ENCODE data around the gene STX8.

The STX8 gene

DNA sequence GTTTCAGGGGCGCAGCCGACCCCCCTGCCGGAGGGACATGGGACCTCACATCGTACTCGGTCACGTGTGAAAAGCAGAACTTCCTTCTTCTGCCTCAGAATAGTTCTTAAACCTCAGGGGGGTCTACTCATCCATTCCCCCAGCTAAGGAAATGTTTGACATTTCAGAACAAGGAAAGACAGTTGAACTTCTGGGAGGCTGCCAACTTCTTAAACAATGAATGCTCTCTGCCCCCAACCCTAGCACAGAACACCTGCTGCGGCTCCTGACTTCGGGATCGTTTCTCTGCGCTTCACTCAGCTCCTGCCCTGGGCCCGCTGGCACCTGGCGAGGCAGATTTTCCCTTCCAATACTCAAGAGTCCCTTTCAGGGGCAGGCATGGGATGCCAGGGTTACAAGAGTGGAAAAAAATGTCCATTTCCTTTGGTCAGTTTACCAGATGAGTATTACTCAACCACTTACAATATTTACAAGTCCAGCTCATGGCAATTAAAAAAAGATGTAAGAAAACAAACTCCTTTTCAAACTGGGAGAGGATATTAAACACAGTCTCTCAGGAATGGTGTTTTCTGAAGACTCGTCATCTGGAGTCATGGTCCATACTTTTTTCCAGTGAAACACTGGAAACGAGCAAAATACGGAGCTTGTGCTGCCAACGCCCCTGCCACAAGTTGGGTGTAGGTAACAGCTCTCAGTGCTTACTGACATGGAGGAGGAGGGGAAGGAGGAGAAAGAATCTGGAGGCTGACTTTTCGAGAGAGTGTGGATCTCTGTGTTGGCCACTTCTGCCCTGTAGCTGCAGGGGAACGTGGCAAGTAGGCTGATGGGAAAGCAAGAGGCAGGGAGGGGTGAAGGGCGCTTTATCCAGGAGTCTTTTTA, 318.6 kb downstream of the STX8 start:
- DNase-seq, result no peak

- no peak for DNase-seq
Measured at GRCh38 chr17:9256361-9256750, 319.3 kb downstream of the STX8 start.

DNA sequence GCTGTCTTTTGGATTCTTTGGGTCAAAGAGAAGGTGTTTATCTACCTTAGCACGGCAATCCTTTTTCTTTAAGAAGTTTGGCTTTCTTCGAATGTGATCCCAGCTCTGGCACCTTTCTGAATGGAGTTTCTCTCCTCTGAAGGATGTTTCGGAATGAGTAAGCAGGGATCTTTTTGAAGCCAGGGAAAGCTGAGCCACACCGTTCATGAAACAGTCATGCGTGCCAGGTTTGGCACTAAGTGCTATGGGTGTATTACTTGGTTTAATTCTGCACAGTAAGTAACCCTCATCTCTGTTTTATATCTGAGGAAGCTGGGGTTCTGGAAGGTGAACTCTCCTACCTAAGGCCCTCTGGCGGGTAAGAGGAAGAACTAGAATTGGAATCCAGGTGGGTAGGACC, 319.8 kb downstream of the STX8 start:
- DNase-seq, result no peak

- DNase-seq, result no peak
Measured at GRCh38 chr17:9254841-9255240, 320.8 kb downstream of the STX8 start.

DNA sequence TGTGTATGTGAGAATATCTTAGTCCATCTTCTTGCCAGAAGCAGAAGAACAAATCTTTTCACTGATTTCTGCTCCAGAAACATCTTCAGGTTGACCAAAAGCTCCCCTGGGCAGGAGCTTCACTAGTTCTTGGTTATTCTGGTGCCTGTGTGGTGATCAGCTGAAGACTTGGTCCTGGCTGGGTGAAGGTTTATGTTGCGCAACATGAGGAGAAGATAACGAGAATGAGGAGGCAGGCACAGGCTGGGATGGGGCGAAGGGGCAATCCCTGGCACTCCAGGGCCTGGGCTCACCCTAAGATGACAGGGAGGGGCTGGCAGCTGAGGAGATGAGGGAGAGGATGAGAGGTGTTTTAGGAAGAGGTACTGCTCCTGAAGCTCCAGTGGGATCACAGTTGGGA, 322.3 kb downstream of the STX8 start:
- no peak for DNase-seq

- DNase-seq, result no peak
Measured at GRCh38 chr17:9251273-9251672, 324.3 kb downstream of the STX8 start.

- no peak for DNase-seq
Measured at GRCh38 chr17:9249245-9249953, 326.2 kb downstream of the STX8 start.

DNA sequence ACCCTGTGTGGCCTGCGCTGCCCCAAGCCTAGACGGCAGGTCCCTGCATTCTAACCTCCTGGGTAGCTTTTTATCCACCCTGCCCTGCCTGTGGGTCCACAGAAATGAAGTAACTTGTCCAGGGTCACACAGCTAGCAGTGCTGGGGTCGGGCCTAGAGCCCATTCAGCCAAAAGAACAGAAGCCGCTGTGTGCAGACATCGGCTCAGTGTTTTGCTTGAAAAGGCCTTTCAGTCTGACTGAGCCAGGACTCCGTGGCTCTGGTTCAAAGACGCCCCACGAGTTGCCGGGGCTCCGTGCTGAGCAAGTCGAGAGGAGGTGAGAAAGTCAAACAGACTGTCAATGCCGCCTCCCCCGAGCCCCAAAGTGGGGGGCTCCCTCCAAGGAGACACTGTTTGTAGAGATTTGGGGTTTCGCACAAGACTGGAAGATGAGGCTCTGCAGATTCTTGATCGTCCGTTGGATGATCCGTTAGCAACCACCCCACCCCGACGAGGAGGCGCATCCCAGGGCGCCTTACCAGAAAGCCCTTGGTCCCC, 328.1 kb downstream of the STX8 start:
- no peak for DNase-seq

- no peak for DNase-seq
Measured at GRCh38 chr17:9244066-9245052, 331.3 kb downstream of the STX8 start.

DNA sequence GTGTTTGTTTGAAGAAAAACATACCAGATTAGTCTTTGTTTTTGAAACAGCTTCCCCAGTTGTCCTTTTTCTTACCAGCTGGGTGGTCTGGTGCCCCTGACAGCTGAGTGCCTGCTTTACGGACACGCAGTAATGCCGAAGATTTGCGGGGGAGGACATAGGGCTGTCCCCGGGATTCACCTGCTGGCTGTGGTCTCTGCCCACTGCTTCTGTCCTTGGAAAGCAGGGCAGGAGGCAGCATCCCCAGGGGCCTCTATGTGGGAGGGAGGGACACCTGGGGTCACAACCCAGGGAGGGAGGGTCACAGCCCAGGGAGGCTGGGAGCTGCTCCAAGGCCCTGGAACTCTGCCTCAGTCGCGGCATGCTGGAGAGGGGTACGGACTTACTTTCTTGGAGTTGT, 332.6 kb downstream of the STX8 start:
- DNase-seq, result no peak

- DNase-seq, result no peak
Measured at GRCh38 chr17:9242497-9242881, 333.1 kb downstream of the STX8 start.

GRCh38 chr17:9241774-9242496, 333.7 kb downstream of the STX8 start:
- DNase-seq, result no peak

DNA sequence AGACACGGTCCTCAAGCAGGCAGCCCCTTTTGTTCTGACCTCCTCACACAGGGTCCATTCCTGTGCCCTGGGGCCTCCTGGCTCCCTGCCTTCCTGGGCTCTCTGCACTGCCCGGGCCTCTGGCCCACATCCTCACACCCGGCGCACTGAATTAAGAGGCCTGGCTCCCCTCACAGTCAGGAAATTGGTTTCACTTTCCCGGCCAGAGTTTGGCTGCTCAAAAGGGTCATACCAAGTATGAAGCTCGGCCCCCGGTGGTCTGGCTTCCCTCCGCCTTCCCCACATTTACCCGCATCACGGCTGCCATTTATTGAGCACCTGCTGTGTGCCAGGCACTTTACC, 334.3 kb downstream of the STX8 start:
- no peak for DNase-seq

DNA sequence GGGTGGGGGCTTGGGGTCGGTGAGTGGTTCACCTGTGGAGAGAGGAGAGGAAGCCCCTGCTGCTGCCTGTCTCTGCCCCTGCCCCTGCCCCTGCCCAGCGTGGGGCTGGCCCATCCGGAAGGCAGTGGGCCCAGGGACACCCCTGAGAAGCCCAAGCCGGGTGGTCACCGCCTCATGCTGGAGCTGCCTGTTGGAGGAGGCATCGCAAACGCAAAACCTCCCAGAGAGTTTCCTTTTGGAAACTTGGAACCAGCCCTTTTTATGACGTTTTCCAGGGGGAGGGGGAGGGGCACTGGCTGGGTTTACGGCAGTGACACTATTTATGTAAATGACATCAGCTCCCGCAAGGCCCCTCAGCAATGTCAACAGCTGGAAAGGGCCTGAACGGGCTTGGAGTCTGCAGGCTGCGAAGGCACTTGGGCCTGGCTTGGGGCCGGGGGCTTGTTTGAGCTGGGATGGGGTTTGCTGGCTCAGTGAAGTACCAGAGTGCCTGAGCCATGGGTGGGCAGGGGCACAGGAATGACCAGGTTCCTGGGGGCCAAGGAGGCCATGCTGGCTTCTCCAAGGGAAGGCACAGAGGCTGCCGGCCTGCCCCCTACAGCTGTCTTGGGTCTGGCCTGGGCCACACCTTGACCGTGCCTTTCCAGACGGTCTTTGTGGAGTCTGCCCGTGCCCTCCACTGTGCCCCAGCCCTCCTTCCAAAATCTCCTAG, 334.8 kb downstream of the STX8 start:
- DNase-seq, result no peak

GRCh38 chr17:9239793-9240658, 335.6 kb downstream of the STX8 start:
- DNase-seq, result peak in 1 of 2 experiments; percentile 38

- no peak for DNase-seq
Measured at GRCh38 chr17:9239246-9239792, 336.3 kb downstream of the STX8 start.

GRCh38 chr17:9238340-9239245, 337.0 kb downstream of the STX8 start:
- no peak for DNase-seq

GRCh38 chr17:9237661-9238301, 337.8 kb downstream of the STX8 start:
- DNase-seq, result no peak

DNA sequence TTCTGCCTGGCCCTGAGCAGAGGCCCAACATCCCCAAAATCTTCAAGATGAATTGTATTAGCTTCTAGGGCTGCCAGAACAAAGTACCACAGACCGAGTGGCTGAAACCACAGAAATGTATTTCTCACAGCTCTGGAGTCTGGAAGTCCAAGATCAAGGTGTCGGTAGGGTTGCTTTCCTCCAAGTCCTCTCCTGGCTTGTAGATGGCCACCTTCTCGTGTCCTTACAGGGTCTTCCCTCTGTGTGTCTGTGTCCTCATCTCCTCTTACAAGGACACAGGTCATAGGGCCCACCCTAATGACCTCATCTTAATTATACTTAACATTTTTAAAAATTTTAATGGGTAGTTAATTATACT, 338.6 kb downstream of the STX8 start:
- DNase-seq, result no peak

Measured in SW 1271 (cell line).